HepG2 (cell line): ENCODE data around the gene PIK3IP1. TPM values are rescaled to one million over a fixed set of nuclear protein-coding genes. Genes with fewer than 3 reads are reported as not detected.

Experiments used
- ATF1 ChIP-seq: IDR thresholded peaks from 2 replicates; pipeline ENCODE4 v1.6.1; 2016; ENCODE audit warnings: mild to moderate bottlenecking, control low read depth
- CHD2 ChIP-seq: IDR thresholded peaks from 2 replicates; pipeline ENCODE4 v1.6.1; 2011; ENCODE audit warnings: low read depth, low read length, improper control_type of control experiment
- KMT2A ChIP-seq: sonication (generic); formaldehyde crosslinking; IDR thresholded peaks from 2 replicates; pipeline ENCODE4 v1.4.0; 2020; ENCODE audit warnings: missing genetic modification reagents
- LBX2 ChIP-seq: sonication (generic); formaldehyde crosslinking; IDR thresholded peaks from 2 replicates; pipeline ENCODE4 v1.5.0; 2020; ENCODE audit warnings: missing genetic modification reagents, mild to moderate bottlenecking, borderline replicate concordance
- MAFF ChIP-seq: IDR thresholded peaks from 2 replicates; pipeline ENCODE4 v1.6.1; 2011; ENCODE audit warnings: low read depth, low read length, improper control_type of control experiment
- MAX ChIP-seq: IDR thresholded peaks from 2 replicates; pipeline ENCODE4 v1.6.1; 2012; ENCODE audit warnings: inconsistent platforms
- MIXL1 ChIP-seq: IDR thresholded peaks from 2 replicates; pipeline ENCODE4 v1.6.1; 2016
- MTF1 ChIP-seq: sonication (generic); formaldehyde crosslinking; IDR thresholded peaks from 2 replicates; pipeline ENCODE4 v1.5.0; 2020; ENCODE audit warnings: missing genetic modification reagents
- MXD4 ChIP-seq: IDR thresholded peaks from 2 replicates; pipeline ENCODE4 v1.6.1; 2016; ENCODE audit warnings: mild to moderate bottlenecking, missing biosample characterization, missing genetic modification reagents
- PAWR ChIP-seq: sonication (generic); formaldehyde crosslinking; IDR thresholded peaks from 2 replicates; pipeline ENCODE4 v1.4.0; 2020; ENCODE audit warnings: missing genetic modification reagents, mild to moderate bottlenecking, borderline replicate concordance
- RFX3 ChIP-seq: IDR thresholded peaks from 2 replicates; pipeline ENCODE4 v1.6.1; 2016; ENCODE audit warnings: missing biosample characterization, missing genetic modification reagents
- RXRA ChIP-seq: sonication (generic); formaldehyde crosslinking; IDR thresholded peaks from 2 replicates; pipeline ENCODE4 v1.5.1; 2020; ENCODE audit warnings: missing genetic modification reagents
- SKI ChIP-seq: fragments of 450-650 bp; IDR thresholded peaks from one replicate; pipeline ENCODE4 v1.6.1; 2018; ENCODE audit warnings: mild to moderate bottlenecking; ENCODE audit not compliant: partially characterized antibody
- SNAPC5 ChIP-seq: sonication (generic); formaldehyde crosslinking; IDR thresholded peaks from 2 replicates; pipeline ENCODE4 v1.8.1; 2023; ENCODE audit warnings: mild to moderate bottlenecking, missing genetic modification reagents, borderline replicate concordance
- SP140L ChIP-seq: sonication (generic); formaldehyde crosslinking; IDR thresholded peaks from 2 replicates; pipeline ENCODE4 v1.4.0; 2020; ENCODE audit warnings: missing genetic modification reagents, borderline replicate concordance
- SPEN ChIP-seq: sonication (generic); formaldehyde crosslinking; IDR thresholded peaks from 2 replicates; pipeline ENCODE4 v1.5.1; 2020; ENCODE audit warnings: low read depth, mild to moderate bottlenecking, missing genetic modification reagents
- STAT5B ChIP-seq: sonication (generic); formaldehyde crosslinking; IDR thresholded peaks from 2 replicates; pipeline ENCODE4 v1.4.0; 2020; ENCODE audit warnings: missing genetic modification reagents
- ZFP36L1 ChIP-seq: sonication (generic); formaldehyde crosslinking; IDR thresholded peaks from 2 replicates; pipeline ENCODE4 v1.8.0; 2022; ENCODE audit warnings: mild to moderate bottlenecking, missing genetic modification reagents, moderate library complexity
- ZNF18 ChIP-seq: sonication (generic); formaldehyde crosslinking; IDR thresholded peaks from 2 replicates; pipeline ENCODE4 v1.8.0; 2022; ENCODE audit warnings: mild to moderate bottlenecking, missing genetic modification reagents; ENCODE audit not compliant: insufficient replicate concordance
- ZNF260 ChIP-seq: sonication (generic); formaldehyde crosslinking; IDR thresholded peaks from 2 replicates; pipeline ENCODE4 v1.4.0; 2020; ENCODE audit warnings: missing genetic modification reagents, low read depth, mild to moderate bottlenecking, borderline replicate concordance
- ZNF30 ChIP-seq: sonication (generic); formaldehyde crosslinking; IDR thresholded peaks from 2 replicates; pipeline ENCODE4 v1.5.0; 2020; ENCODE audit warnings: mild to moderate bottlenecking, missing genetic modification reagents
- ZNF414 ChIP-seq: sonication (generic); formaldehyde crosslinking; IDR thresholded peaks from 2 replicates; pipeline ENCODE4 v1.5.0; 2020; ENCODE audit warnings: missing genetic modification reagents
- ZNF44 ChIP-seq: sonication (generic); formaldehyde crosslinking; IDR thresholded peaks from 2 replicates; pipeline ENCODE4 v1.5.1; 2020; ENCODE audit warnings: mild to moderate bottlenecking, missing genetic modification reagents
- ZNF530 ChIP-seq: sonication (generic); formaldehyde crosslinking; IDR thresholded peaks from 2 replicates; pipeline ENCODE4 v1.5.0; 2020; ENCODE audit warnings: low read depth, mild to moderate bottlenecking, missing genetic modification reagents
- ZNF543 ChIP-seq: sonication (generic); formaldehyde crosslinking; IDR thresholded peaks from 2 replicates; pipeline ENCODE4 v1.4.0; 2020; ENCODE audit warnings: mild to moderate bottlenecking, missing genetic modification reagents
- ZNF589 ChIP-seq: sonication (generic); formaldehyde crosslinking; conservative IDR thresholded peaks from 2 replicates; pipeline ENCODE4 v1.8.0; 2022; ENCODE audit warnings: mild to moderate bottlenecking, moderate library complexity, missing genetic modification reagents
- ZNF607 ChIP-seq: sonication (generic); formaldehyde crosslinking; IDR thresholded peaks from 2 replicates; pipeline ENCODE4 v1.5.1; 2020; ENCODE audit warnings: missing genetic modification reagents, mild to moderate bottlenecking, borderline replicate concordance
- ZNF841 ChIP-seq: sonication (generic); formaldehyde crosslinking; IDR thresholded peaks from 2 replicates; pipeline ENCODE4 v1.8.1; 2023; ENCODE audit warnings: missing genetic modification reagents, borderline replicate concordance
- ZSCAN29 ChIP-seq: sonication (generic); formaldehyde crosslinking; conservative IDR thresholded peaks from 2 replicates; pipeline ENCODE4 v1.4.0; 2020; ENCODE audit warnings: mild to moderate bottlenecking, missing genetic modification reagents
- polyA plus RNA-seq, 8 experiments: library from polyadenylated mRNA; depleted of rRNA in 3 of 8; stranded (reverse) in 7 of 8; unstranded in 1 of 8; fragments of >200 nt; fragmentation: Illumina TruSeq in 4 of 8; extraction: Trizol in 4 of 8; gene quantifications; 2 replicates each; pipeline versions ENCODE4 v1.2.1 to v1.2.3, GENCODE V29; 2011 to 2016; ENCODE audit warnings: low read depth in 4 of 8, missing spikeins in 1 of 8, mixed read lengths in 1 of 8; ENCODE audit not compliant: insufficient read depth in 1 of 8
- total RNA-seq, 5 experiments: library from RNA; depleted of rRNA; stranded (reverse); fragments of >200 nt; fragmentation: Illumina TruSeq; extraction: Trizol; gene quantifications; 2 replicates each; pipeline ENCODE4 v1.2.3, GENCODE V29; 2016; ENCODE audit warnings: low read depth in 1 of 5

Gene PIK3IP1
- total and polyA plus RNA-seq, 2 of the 13 experiments (the other 11 are each of a cell fraction or from before 2014, with no cell fraction given): 1.3 to 2.5 TPM

- TF ChIP-seq ZNF589 (CRISPR knock-in tag) (no peak), RFX3 (CRISPR knock-in tag) (no peak), CHD2 (no peak), ZNF841 (CRISPR knock-in tag) (no peak), STAT5B (CRISPR knock-in tag) (no peak), ZFP36L1 (CRISPR knock-in tag) (peak; percentile 96), ZNF44 (CRISPR knock-in tag) (no peak; the same call in 1 of the 2 replicates), SNAPC5 (CRISPR knock-in tag) (0 out of 2 replicates have a peak, but pooled peaks have one; percentile 21), RXRA (CRISPR knock-in tag) (peak; percentile 81), ZNF543 (no peak), KMT2A (CRISPR knock-in tag) (peak; percentile 68; the same call in 1 of the 2 replicates), ZSCAN29 (CRISPR knock-in tag) (no peak), ZNF18 (CRISPR knock-in tag) (no peak), MTF1 (CRISPR knock-in tag) (no peak), PAWR (CRISPR knock-in tag) (no peak), LBX2 (CRISPR knock-in tag) (peak; percentile 72; the same call in 1 of the 2 replicates), ZNF414 (CRISPR knock-in tag) (peak; percentile 94), MAX (peak; percentile 98), ATF1 (no peak), SPEN (peak; percentile 88), ZNF260 (no peak), ZNF530 (CRISPR knock-in tag) (no peak), SKI (peak; percentile 91), SP140L (no peak), MXD4 (CRISPR knock-in tag) (peak; percentile 99), MAFF (no peak), MIXL1 (no peak), ZNF607 (CRISPR knock-in tag) (no peak; the same call in 1 of the 2 replicates), ZNF30 (peak; percentile 86; the same call in 1 of the 2 replicates)
Observed at GRCh38 chr22:31290494-31291471, 1.5 kb downstream of the PIK3IP1 start (continued).
